Measurements from ENCODE around the gene PPP1CA.

The PPP1CA gene

GRCh38 chr11:67420646-67421429 lies 19.2 kb upstream of the PPP1CA start:
- Histone ChIP-seq H3K4me1 (ENCODE audit: control insufficient read depth in 1 of 2, insufficient read depth in 1 of 2, low read depth in 1 of 2, low read length in 1 of 2) (peaks cover 24 to 38% of the 10 kb centered on the region in 2 experiments), H3K27me3 (peaks cover 43% of the 10 kb centered on the region), H3K4me3 (ENCODE audit: low read depth in 1 of 2, low read length in 1 of 2) (peak overlapping the region; percentile 64 to 83), H3K36me3 (no peaks in the 10 kb centered on the region), H3K9me3 (no peaks in the 10 kb centered on the region), H3K27ac (peak overlapping the region; percentile 82)
- TF ChIP-seq, protein P1, sequence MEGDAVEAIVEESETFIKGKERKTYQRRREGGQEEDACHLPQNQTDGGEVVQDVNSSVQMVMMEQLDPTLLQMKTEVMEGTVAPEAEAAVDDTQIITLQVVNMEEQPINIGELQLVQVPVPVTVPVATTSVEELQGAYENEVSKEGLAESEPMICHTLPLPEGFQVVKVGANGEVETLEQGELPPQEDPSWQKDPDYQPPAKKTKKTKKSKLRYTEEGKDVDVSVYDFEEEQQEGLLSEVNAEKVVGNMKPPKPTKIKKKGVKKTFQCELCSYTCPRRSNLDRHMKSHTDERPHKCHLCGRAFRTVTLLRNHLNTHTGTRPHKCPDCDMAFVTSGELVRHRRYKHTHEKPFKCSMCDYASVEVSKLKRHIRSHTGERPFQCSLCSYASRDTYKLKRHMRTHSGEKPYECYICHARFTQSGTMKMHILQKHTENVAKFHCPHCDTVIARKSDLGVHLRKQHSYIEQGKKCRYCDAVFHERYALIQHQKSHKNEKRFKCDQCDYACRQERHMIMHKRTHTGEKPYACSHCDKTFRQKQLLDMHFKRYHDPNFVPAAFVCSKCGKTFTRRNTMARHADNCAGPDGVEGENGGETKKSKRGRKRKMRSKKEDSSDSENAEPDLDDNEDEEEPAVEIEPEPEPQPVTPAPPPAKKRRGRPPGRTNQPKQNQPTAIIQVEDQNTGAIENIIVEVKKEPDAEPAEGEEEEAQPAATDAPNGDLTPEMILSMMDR (IDR thresholded peaks at IDR 0.05), result peak; percentile 67

DNA sequence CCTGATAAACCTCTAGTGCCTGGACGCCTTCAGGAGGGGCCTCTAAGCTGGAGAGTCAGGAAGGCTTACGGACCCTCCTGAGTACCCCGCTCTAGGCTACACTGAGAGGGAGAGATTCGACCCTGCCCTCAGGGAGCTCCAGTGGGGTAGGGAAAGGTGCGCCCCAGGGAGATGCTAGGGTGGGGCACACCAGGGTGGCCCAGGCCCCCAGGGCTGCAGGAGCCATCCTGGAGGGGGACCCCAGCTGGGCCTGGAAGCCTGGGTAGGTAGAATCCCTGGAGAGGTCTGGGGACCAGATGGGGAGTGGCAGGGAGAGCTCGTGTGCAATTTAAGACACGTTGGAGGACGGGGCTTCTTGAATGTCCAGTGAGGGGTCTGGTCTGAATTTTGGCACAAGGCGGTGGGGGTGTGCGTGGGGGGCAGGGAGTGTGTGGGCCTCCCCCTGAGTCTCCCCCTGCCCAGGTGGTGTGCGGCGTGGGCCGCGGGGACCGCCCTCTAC lies 18.5 kb upstream of the PPP1CA start:
- peak overlapping the region; percentile 82 for H3K27ac ChIP-seq
- peak overlapping the region; percentile 64 to 83 for H3K4me3 ChIP-seq (ENCODE audit: low read depth in 1 of 2, low read length in 1 of 2)
- H3K27me3 ChIP-seq, result peaks cover 50% of the 10 kb centered on the region
- no peaks in the 10 kb centered on the region for H3K9me3 ChIP-seq
- TF ChIP-seq, protein P1 (IDR thresholded peaks at IDR 0.05), result no peak
- H3K4me1 ChIP-seq (ENCODE audit: control insufficient read depth in 1 of 2, insufficient read depth in 1 of 2, low read depth in 1 of 2, low read length in 1 of 2), result peaks cover 24 to 44% of the 10 kb centered on the region in 2 experiments
- H3K36me3 ChIP-seq, result no peaks in the 10 kb centered on the region

- Histone ChIP-seq H3K4me1 (ENCODE audit: control insufficient read depth in 1 of 2, insufficient read depth in 1 of 2, low read depth in 1 of 2, low read length in 1 of 2) (peaks cover 24 to 49% of the 10 kb centered on the region in 2 experiments), H3K36me3 (no peaks in the 10 kb centered on the region), H3K27me3 (peaks cover 57% of the 10 kb centered on the region), H3K27ac (no peak overlapping the region), H3K4me3 (ENCODE audit: low read depth in 1 of 2, low read length in 1 of 2) (peak overlapping the region in 1 of 2 experiments; percentile 64), H3K9me3 (no peaks in the 10 kb centered on the region)
- TF ChIP-seq, protein P1 (IDR thresholded peaks at IDR 0.05), result no peak
Measured at GRCh38 chr11:67419325-67420049, 17.8 kb upstream of the PPP1CA start.

GRCh38 chr11:67418476-67419281 lies 17.0 kb upstream of the PPP1CA start:
- peak overlapping the region in 1 of 2 experiments; percentile 30 for H3K4me3 ChIP-seq (ENCODE audit: low read depth in 1 of 2, low read length in 1 of 2)
- no peak overlapping the region for H3K27ac ChIP-seq
- H3K36me3 ChIP-seq, result no peaks in the 10 kb centered on the region
- H3K4me1 ChIP-seq (ENCODE audit: control insufficient read depth in 1 of 2, insufficient read depth in 1 of 2, low read depth in 1 of 2, low read length in 1 of 2), result peaks cover 24 to 49% of the 10 kb centered on the region in 2 experiments
- H3K27me3 ChIP-seq, result peaks cover 65% of the 10 kb centered on the region
- TF ChIP-seq, protein P1 (IDR thresholded peaks at IDR 0.05), result no peak
- H3K9me3 ChIP-seq, result no peaks in the 10 kb centered on the region

DNA sequence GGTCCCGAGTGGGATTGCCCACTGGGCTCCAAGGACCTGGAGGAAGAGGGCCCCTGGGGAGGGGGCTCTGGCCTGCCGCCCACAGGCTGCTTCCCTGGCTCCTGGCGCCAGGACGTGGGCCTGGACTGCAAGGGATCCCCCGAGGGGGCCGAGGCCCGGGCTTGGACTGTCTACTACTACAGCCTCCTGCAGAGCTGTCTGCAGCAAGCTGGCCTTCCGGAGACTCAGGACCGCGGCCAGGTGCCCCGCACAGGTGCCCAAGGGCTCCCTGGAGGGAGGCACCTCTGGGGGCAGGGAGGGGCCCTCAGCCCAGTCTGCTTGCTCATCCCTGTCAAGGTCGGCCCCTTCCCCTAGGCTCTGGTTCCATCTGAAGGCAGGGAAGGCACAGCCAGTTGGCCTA lies 15.8 kb upstream of the PPP1CA start:
- no peaks in the 10 kb centered on the region for H3K9me3 ChIP-seq
- TF ChIP-seq, protein P1 (IDR thresholded peaks at IDR 0.05), result no peak
- no peak overlapping the region for H3K4me3 ChIP-seq (ENCODE audit: low read depth in 1 of 2, low read length in 1 of 2)
- no peaks in the 10 kb centered on the region for H3K36me3 ChIP-seq
- peaks cover 24 to 49% of the 10 kb centered on the region in 2 experiments for H3K4me1 ChIP-seq (ENCODE audit: control insufficient read depth in 1 of 2, insufficient read depth in 1 of 2, low read depth in 1 of 2, low read length in 1 of 2)
- H3K27ac ChIP-seq, result no peak overlapping the region
- H3K27me3 ChIP-seq, result peaks cover 78% of the 10 kb centered on the region
